HepG2 (cell line): Measurements from ENCODE around the gene HIPK2. TPM values are rescaled to one million over a fixed set of nuclear protein-coding genes. Genes with fewer than 3 reads are reported as not detected.

ENCODE experiments used
- ARID3A ChIP-seq: IDR thresholded peaks from 2 replicates; pipeline ENCODE4 v1.6.1; 2012; ENCODE audit warnings: low read depth, low read length, improper control_type of control experiment
- ATF7-NPFF ChIP-seq: sonication (generic); formaldehyde crosslinking; IDR thresholded peaks from 2 replicates; pipeline ENCODE4 v1.8.1; 2023; ENCODE audit warnings: mild to moderate bottlenecking, low read depth, missing genetic modification reagents, moderate library complexity
- CBX5 ChIP-seq: sonication (generic); formaldehyde crosslinking; IDR thresholded peaks from 2 replicates; pipeline ENCODE4 v1.4.0; 2020; ENCODE audit warnings: missing genetic modification reagents, borderline replicate concordance
- CEBPB ChIP-seq: IDR thresholded peaks from 2 replicates; pipeline ENCODE4 v1.6.1; 2011; ENCODE audit warnings: low read depth, low read length, improper control_type of control experiment, borderline replicate concordance
- IKZF4 ChIP-seq: sonication (generic); formaldehyde crosslinking; IDR thresholded peaks from 2 replicates; pipeline ENCODE4 v1.5.1; 2020; ENCODE audit warnings: borderline replicate concordance, mild to moderate bottlenecking, low read depth, missing genetic modification reagents; ENCODE audit errors: not compliant biosample characterization
- KIAA2018 ChIP-seq: sonication (generic); formaldehyde crosslinking; IDR thresholded peaks from 2 replicates; pipeline ENCODE4 v1.5.0; 2020; ENCODE audit warnings: mild to moderate bottlenecking, missing genetic modification reagents, borderline replicate concordance
- MXD1 ChIP-seq: sonication (generic); formaldehyde crosslinking; IDR thresholded peaks from 2 replicates; pipeline ENCODE4 v1.4.0; 2020; ENCODE audit warnings: mild to moderate bottlenecking, missing genetic modification reagents
- RELA ChIP-seq: sonication (generic); formaldehyde crosslinking; IDR thresholded peaks from 2 replicates; pipeline ENCODE4 v1.4.0; 2020; ENCODE audit warnings: missing genetic modification reagents
- TBL1XR1 ChIP-seq: fragments of 150-350 bp; IDR thresholded peaks from 2 replicates; pipeline ENCODE4 v1.6.1; 2014; ENCODE audit warnings: borderline replicate concordance, low read length; ENCODE audit not compliant: partially characterized antibody
- ZBTB14 ChIP-seq: sonication (generic); formaldehyde crosslinking; IDR thresholded peaks from 2 replicates; pipeline ENCODE4 v1.4.0; 2020; ENCODE audit warnings: missing genetic modification reagents
- ZBTB3 ChIP-seq: sonication (generic); formaldehyde crosslinking; IDR thresholded peaks from 2 replicates; pipeline ENCODE4 v1.4.0; 2020; ENCODE audit warnings: low read depth, mild to moderate bottlenecking, moderate library complexity, missing genetic modification reagents, borderline replicate concordance
- ZFP37 ChIP-seq: sonication (generic); formaldehyde crosslinking; IDR thresholded peaks from 2 replicates; pipeline ENCODE4 v1.4.0; 2020; ENCODE audit warnings: missing genetic modification reagents, borderline replicate concordance
- ZGPAT ChIP-seq: IDR thresholded peaks from 2 replicates; pipeline ENCODE4 v1.6.1; 2016; ENCODE audit warnings: mild to moderate bottlenecking
- ZNF17 ChIP-seq: sonication (generic); formaldehyde crosslinking; IDR thresholded peaks from 2 replicates; pipeline ENCODE4 v1.5.0; 2020; ENCODE audit warnings: mild to moderate bottlenecking, missing genetic modification reagents
- ZNF550 ChIP-seq: sonication (generic); formaldehyde crosslinking; IDR thresholded peaks from 2 replicates; pipeline ENCODE4 v1.4.0; 2020; ENCODE audit warnings: mild to moderate bottlenecking, missing genetic modification reagents, borderline replicate concordance
- polyA plus RNA-seq, 8 experiments: library from polyadenylated mRNA; depleted of rRNA in 3 of 8; stranded (reverse) in 7 of 8; unstranded in 1 of 8; fragments of >200 nt; fragmentation: Illumina TruSeq in 4 of 8; extraction: Trizol in 4 of 8; gene quantifications; 2 replicates each; pipeline versions ENCODE4 v1.2.1 to v1.2.3, GENCODE V29; 2011 to 2016; ENCODE audit warnings: low read depth in 4 of 8, missing spikeins in 1 of 8, mixed read lengths in 1 of 8; ENCODE audit not compliant: insufficient read depth in 1 of 8
- total RNA-seq, 5 experiments: library from RNA; depleted of rRNA; stranded (reverse); fragments of >200 nt; fragmentation: Illumina TruSeq; extraction: Trizol; gene quantifications; 2 replicates each; pipeline ENCODE4 v1.2.3, GENCODE V29; 2016; ENCODE audit warnings: low read depth in 1 of 5

HIPK2 gene
- total and polyA plus RNA-seq, 2 of the 13 experiments (the other 11 are each of a cell fraction or from before 2014, with no cell fraction given), result 14.4 to 20.2 TPM

GRCh38 chr7:139731802-139732470 is 45.9 kb downstream of the HIPK2 start (continued):
- TF ChIP-seq MXD1 (CRISPR knock-in tag), result no peak
- TF ChIP-seq ZNF17 (CRISPR knock-in tag), result no peak
- no peak for TF ChIP-seq ZNF550 (CRISPR knock-in tag)
- TF ChIP-seq IKZF4 (CRISPR knock-in tag), result no peak
- no peak for TF ChIP-seq ARID3A
- no peak for TF ChIP-seq ZFP37 (CRISPR knock-in tag)
- TF ChIP-seq ZGPAT (CRISPR knock-in tag), result peak; percentile 33; the same call in 1 of the 2 replicates
- no peak for TF ChIP-seq ZBTB14
- TF ChIP-seq ZBTB3 (CRISPR knock-in tag), result no peak
- no peak for TF ChIP-seq ATF7-NPFF
- TF ChIP-seq KIAA2018, result no peak
- TF ChIP-seq RELA (CRISPR knock-in tag), result no peak
- no peak for TF ChIP-seq TBL1XR1
- peak; percentile 53; the same call in 1 of the 2 replicates for TF ChIP-seq CBX5 (CRISPR knock-in tag)
- TF ChIP-seq CEBPB, result peak; percentile 93
